SK-N-SH treated with all-trans-retinoic acid at 6 μM for 48 hours (cell line): ENCODE measurements around the gene AP2B1.

ENCODE experiments used
- BACH2 ChIP-seq: fragments of 250-450 bp; sonication (Bioruptor Pico); IDR thresholded peaks from 2 replicates; pipeline ENCODE4 v1.9.0; 2021; ENCODE audit warnings: mild to moderate bottlenecking, borderline replicate concordance
- CSDC2 ChIP-seq: fragments of 250-450 bp; sonication (Bioruptor Pico); IDR thresholded peaks from 2 replicates; pipeline ENCODE4 v1.5.0; 2020; ENCODE audit warnings: mild to moderate bottlenecking, moderate library complexity
- GLIS3 ChIP-seq: fragments of 250-450 bp; sonication (Bioruptor Pico); IDR thresholded peaks from 2 replicates; pipeline ENCODE4 v1.5.0; 2020; ENCODE audit warnings: mild to moderate bottlenecking, moderate library complexity
- OSR1 ChIP-seq: fragments of 250-450 bp; sonication (Bioruptor Pico); IDR thresholded peaks from 2 replicates; pipeline ENCODE4 v1.8.0; 2022; ENCODE audit warnings: moderate library complexity, mild to moderate bottlenecking, inconsistent platforms
- RARB ChIP-seq: fragments of 250-450 bp; sonication (Bioruptor Pico); IDR thresholded peaks from 2 replicates; pipeline ENCODE4 v1.8.0; 2021; ENCODE audit warnings: mild to moderate bottlenecking, moderate library complexity
- ZFP3 ChIP-seq: fragments of 250-450 bp; sonication (Bioruptor Pico); IDR thresholded peaks from 2 replicates; pipeline ENCODE4 v1.5.0; 2020; ENCODE audit warnings: mild to moderate bottlenecking, moderate library complexity
- TF ChIP-seq, protein P1 (sequence below): fragments of 250-450 bp; sonication (Bioruptor Pico); IDR thresholded peaks from 2 replicates; pipeline ENCODE4 v1.5.1; 2020; ENCODE audit warnings: low read depth, mild to moderate bottlenecking, moderate library complexity
- TF ChIP-seq, protein P2 (sequence below): fragments of 250-450 bp; sonication (Bioruptor Pico); IDR thresholded peaks from 2 replicates; pipeline ENCODE4 v1.8.0; 2020; ENCODE audit warnings: mild to moderate bottlenecking, moderate library complexity, borderline replicate concordance
- TF ChIP-seq, protein P3 (sequence below): fragments of 250-450 bp; sonication (Bioruptor Pico); IDR thresholded peaks from 2 replicates; pipeline ENCODE4 v1.5.0; 2020; ENCODE audit warnings: mild to moderate bottlenecking, moderate library complexity
- TF ChIP-seq, protein P4 (sequence below): fragments of 250-450 bp; sonication (Bioruptor Pico); IDR thresholded peaks from 2 replicates; pipeline ENCODE4 v1.8.0; 2021; ENCODE audit warnings: low read depth, mild to moderate bottlenecking, moderate library complexity, borderline replicate concordance

DNA sequence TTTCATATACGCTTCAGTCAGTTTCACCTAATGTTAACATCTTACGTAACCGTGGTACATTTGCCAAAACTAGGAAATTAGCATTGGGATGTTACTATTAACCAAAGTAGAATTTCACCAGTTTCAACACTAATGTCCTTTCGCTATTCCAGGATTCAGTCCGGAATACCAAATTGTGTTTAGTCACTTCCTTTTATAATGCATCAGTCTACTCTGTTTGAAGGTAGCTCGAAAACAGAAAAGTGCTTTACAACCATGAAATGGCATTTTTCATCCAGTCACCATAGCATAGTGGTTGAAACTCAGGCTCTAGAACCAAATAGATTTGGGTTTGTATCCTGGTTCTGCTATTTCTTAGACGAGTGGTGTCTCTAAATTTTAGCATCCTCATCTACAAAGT lies 29.4 kb downstream of the AP2B1 start:
- TF ChIP-seq OSR1 (CRISPR knock-in tag), result no peak
- no peak for TF ChIP-seq BACH2
- TF ChIP-seq, protein P1, sequence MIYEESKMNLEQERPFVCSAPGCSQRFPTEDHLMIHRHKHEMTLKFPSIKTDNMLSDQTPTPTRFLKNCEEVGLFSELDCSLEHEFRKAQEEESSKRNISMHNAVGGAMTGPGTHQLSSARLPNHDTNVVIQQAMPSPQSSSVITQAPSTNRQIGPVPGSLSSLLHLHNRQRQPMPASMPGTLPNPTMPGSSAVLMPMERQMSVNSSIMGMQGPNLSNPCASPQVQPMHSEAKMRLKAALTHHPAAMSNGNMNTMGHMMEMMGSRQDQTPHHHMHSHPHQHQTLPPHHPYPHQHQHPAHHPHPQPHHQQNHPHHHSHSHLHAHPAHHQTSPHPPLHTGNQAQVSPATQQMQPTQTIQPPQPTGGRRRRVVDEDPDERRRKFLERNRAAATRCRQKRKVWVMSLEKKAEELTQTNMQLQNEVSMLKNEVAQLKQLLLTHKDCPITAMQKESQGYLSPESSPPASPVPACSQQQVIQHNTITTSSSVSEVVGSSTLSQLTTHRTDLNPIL (CRISPR knock-in tag), result no peak
- TF ChIP-seq, protein P2, sequence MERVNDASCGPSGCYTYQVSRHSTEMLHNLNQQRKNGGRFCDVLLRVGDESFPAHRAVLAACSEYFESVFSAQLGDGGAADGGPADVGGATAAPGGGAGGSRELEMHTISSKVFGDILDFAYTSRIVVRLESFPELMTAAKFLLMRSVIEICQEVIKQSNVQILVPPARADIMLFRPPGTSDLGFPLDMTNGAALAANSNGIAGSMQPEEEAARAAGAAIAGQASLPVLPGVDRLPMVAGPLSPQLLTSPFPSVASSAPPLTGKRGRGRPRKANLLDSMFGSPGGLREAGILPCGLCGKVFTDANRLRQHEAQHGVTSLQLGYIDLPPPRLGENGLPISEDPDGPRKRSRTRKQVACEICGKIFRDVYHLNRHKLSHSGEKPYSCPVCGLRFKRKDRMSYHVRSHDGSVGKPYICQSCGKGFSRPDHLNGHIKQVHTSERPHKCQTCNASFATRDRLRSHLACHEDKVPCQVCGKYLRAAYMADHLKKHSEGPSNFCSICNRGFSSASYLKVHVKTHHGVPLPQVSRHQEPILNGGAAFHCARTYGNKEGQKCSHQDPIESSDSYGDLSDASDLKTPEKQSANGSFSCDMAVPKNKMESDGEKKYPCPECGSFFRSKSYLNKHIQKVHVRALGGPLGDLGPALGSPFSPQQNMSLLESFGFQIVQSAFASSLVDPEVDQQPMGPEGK (CRISPR knock-in tag), result no peak
- TF ChIP-seq RARB (CRISPR knock-in tag), result no peak
- no peak for TF ChIP-seq ZFP3 (CRISPR knock-in tag)
- TF ChIP-seq, protein P3, sequence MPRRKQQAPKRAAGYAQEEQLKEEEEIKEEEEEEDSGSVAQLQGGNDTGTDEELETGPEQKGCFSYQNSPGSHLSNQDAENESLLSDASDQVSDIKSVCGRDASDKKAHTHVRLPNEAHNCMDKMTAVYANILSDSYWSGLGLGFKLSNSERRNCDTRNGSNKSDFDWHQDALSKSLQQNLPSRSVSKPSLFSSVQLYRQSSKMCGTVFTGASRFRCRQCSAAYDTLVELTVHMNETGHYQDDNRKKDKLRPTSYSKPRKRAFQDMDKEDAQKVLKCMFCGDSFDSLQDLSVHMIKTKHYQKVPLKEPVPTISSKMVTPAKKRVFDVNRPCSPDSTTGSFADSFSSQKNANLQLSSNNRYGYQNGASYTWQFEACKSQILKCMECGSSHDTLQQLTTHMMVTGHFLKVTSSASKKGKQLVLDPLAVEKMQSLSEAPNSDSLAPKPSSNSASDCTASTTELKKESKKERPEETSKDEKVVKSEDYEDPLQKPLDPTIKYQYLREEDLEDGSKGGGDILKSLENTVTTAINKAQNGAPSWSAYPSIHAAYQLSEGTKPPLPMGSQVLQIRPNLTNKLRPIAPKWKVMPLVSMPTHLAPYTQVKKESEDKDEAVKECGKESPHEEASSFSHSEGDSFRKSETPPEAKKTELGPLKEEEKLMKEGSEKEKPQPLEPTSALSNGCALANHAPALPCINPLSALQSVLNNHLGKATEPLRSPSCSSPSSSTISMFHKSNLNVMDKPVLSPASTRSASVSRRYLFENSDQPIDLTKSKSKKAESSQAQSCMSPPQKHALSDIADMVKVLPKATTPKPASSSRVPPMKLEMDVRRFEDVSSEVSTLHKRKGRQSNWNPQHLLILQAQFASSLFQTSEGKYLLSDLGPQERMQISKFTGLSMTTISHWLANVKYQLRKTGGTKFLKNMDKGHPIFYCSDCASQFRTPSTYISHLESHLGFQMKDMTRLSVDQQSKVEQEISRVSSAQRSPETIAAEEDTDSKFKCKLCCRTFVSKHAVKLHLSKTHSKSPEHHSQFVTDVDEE (CRISPR knock-in tag), result no peak
- TF ChIP-seq GLIS3, result no peak
- TF ChIP-seq, protein P4, sequence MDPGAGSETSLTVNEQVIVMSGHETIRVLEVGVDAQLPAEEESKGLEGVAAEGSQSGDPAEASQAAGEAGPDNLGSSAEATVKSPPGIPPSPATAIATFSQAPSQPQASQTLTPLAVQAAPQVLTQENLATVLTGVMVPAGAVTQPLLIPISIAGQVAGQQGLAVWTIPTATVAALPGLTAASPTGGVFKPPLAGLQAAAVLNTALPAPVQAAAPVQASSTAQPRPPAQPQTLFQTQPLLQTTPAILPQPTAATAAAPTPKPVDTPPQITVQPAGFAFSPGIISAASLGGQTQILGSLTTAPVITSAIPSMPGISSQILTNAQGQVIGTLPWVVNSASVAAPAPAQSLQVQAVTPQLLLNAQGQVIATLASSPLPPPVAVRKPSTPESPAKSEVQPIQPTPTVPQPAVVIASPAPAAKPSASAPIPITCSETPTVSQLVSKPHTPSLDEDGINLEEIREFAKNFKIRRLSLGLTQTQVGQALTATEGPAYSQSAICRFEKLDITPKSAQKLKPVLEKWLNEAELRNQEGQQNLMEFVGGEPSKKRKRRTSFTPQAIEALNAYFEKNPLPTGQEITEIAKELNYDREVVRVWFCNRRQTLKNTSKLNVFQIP (CRISPR knock-in tag), result no peak
- TF ChIP-seq CSDC2 (CRISPR knock-in tag), result no peak
